MG63 (cell line): ENCODE data around the gene ZBTB17. TPM values are rescaled to one million over a fixed set of nuclear protein-coding genes. Genes with fewer than 3 reads are reported as not detected.
"Not testable (repeated sequence)": the region's sequence is repeated elsewhere in the genome, so short reads cannot be mapped to it uniquely, and the experiment has no call there.

ENCODE experiments used
- DNase-seq: peaks from one replicate; pipeline ENCODE4 v3.0.0-alpha.2; 2020
- H3K27me3 ChIP-seq: fragments of 250-450 bp; sonication (Bioruptor Pico); 2 replicates; pipeline ENCODE4 v1.5.1; 2020; ENCODE audit warnings: mild to moderate bottlenecking, moderate library complexity
- H3K36me3 ChIP-seq: fragments of 250-450 bp; sonication (Bioruptor Pico); 2 replicates; pipeline ENCODE4 v1.5.1; 2020; ENCODE audit warnings: mild to moderate bottlenecking, moderate library complexity
- H3K4me3 ChIP-seq: fragments of 250-450 bp; sonication (Bioruptor Pico); 2 replicates; pipeline ENCODE4 v1.5.1; 2020; ENCODE audit warnings: mild to moderate bottlenecking, moderate library complexity
- H3K9me3 ChIP-seq: fragments of 250-450 bp; sonication (Bioruptor Pico); 2 replicates; pipeline ENCODE4 v1.5.1; 2020; ENCODE audit warnings: mild to moderate bottlenecking, moderate library complexity
- total RNA-seq: library from RNA; depleted of rRNA; stranded (reverse); fragments of >200 nt; shearing (Covaris generic); gene quantifications from 2 replicates; pipeline ENCODE4 v1.2.3, GENCODE V29; 2014; ENCODE audit warnings: low replicate concordance

Gene ZBTB17
- total RNA-seq, 1 experiment from 2014 or later = 29.1 TPM

- Histone ChIP-seq H3K9me3 (no peaks in the 10 kb centered on the region), H3K36me3 (no peaks in the 10 kb centered on the region), H3K27me3 (no peaks in the 10 kb centered on the region), H3K4me3 (no peak overlapping the region)
- DNase-seq = peak; percentile 18
Measured at GRCh38 chr1:16014509-16015482, 38.9 kb upstream of the ZBTB17 start.

- no peaks in the 10 kb centered on the region for H3K27me3 ChIP-seq
- no peak for DNase-seq
- no peaks in the 10 kb centered on the region for H3K36me3 ChIP-seq
- H3K4me3 ChIP-seq = no peak overlapping the region
- no peaks in the 10 kb centered on the region for H3K9me3 ChIP-seq
Measured at GRCh38 chr1:16013908-16014258, 38.0 kb upstream of the ZBTB17 start.

DNA sequence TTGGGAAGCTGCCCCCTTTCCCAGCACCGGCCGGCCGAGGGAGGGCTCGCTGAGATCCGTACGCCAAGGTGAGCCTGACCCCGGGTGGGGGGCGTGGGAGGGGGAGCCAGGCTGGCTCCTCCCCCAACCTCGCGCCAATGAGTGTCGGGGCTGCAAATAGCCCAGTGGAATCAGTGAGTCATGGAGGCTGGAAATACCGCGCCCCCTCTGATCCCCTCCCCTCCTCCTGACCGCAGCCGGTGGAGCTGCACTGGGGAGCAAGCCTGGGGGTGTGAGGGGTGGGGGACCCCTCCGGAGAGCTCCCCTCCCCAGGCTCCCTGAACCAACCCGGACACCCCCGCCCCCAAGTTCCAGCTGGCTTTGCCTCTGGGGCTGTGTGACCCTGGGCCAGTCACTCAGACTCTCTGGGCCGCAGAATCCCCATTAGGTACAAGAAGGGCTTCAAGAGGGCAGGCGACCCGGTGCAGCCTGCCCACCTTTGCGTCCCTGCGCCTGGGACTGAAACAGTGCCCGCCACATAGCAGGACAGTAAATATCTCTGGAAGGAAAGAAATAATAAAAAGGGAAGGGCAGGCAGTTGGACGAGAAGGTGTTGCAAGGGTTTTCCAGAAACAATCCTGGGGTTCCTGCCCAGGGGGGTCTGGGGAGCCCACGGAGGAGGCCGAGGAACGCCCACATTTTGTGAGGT lies 37.5 kb upstream of the ZBTB17 start:
- no peaks in the 10 kb centered on the region for H3K27me3 ChIP-seq
- H3K4me3 ChIP-seq = no peak overlapping the region
- DNase-seq = peak; percentile 34
- H3K9me3 ChIP-seq = no peaks in the 10 kb centered on the region
- no peaks in the 10 kb centered on the region for H3K36me3 ChIP-seq

GRCh38 chr1:16012590-16013219 lies 36.8 kb upstream of the ZBTB17 start:
- Histone ChIP-seq H3K9me3 (no peaks in the 10 kb centered on the region), H3K4me3 (no peak overlapping the region), H3K27me3 (no peaks in the 10 kb centered on the region), H3K36me3 (no peaks in the 10 kb centered on the region)
- DNase-seq = no peak

GRCh38 chr1:16011936-16012589 lies 36.2 kb upstream of the ZBTB17 start:
- Histone ChIP-seq H3K36me3 (no peaks in the 10 kb centered on the region), H3K4me3 (no peak overlapping the region), H3K27me3 (no peaks in the 10 kb centered on the region), H3K9me3 (no peaks in the 10 kb centered on the region)
- DNase-seq = no peak

DNA sequence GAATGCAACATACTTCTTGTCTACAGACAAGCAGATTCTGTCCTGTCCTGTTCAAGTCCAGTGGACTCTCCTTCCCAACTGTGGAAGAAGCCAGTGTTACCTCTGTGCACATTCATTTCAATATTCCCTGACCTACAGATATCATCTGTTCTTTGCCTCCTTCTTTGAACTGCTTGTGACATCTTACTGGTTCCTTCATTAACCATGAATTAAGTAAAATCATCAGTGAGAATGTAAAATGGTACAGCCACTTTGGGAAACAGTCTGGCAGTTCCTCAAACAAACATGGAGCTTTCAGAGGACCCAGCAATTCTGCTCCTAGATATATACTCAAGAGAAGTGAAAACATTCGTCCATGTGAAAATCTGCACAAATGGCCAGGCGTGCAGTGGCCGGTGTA lies 34.9 kb upstream of the ZBTB17 start:
- Histone ChIP-seq H3K4me3 (no peak overlapping the region), H3K27me3 (no peaks in the 10 kb centered on the region), H3K36me3 (no peaks in the 10 kb centered on the region), H3K9me3 (no peaks in the 10 kb centered on the region)
- DNase-seq = no peak

DNA sequence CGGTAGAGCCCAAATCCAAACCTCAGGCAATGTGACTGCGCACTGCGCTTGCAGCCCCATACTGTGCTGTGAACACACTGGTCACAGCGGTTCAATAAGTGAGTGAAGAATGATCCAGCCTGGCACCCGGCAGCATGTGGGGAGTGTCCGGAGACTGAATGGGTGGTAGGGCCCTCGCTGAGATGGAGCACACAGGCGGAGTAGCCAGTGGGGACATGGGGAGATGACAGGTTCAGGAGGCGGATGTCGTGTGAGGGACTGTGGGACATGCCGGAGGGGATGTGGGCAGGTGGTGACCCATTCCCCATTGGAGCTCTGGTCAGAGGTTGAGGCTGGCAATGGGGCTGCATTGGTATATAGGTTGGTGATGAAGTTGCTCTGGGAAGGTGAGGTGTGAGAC lies 33.8 kb upstream of the ZBTB17 start:
- H3K4me3 ChIP-seq = no peak overlapping the region
- no peaks in the 10 kb centered on the region for H3K27me3 ChIP-seq
- no peak for DNase-seq
- no peaks in the 10 kb centered on the region for H3K36me3 ChIP-seq
- H3K9me3 ChIP-seq = no peaks in the 10 kb centered on the region

DNA sequence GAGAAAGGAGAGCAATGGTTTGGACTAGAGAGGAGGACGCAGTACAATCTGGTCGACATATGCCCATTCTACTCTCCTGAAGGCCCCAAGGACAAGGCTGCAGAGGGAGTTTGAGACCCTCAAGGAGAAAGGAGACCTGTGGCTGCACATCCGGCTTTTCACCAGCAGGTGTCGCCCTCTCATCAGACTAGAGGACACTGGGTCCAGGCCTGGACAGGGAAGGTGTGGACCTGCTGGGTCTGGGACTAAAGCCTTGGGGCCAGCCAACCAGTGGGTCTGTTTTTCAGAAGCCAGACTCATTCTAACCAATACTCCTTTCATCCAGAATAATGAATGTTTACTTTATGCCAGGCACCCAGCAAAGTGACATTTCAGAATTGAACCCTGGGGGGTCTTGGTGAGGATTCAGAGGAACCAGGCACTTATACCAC lies 33.1 kb upstream of the ZBTB17 start:
- H3K4me3 ChIP-seq = no peak overlapping the region
- DNase-seq = peak; percentile 58

GRCh38 chr1:16007671-16008341 lies 31.9 kb upstream of the ZBTB17 start:
- no peak for DNase-seq
- no peaks in the 10 kb centered on the region for H3K36me3 ChIP-seq
- no peak overlapping the region for H3K4me3 ChIP-seq
- no peaks in the 10 kb centered on the region for H3K27me3 ChIP-seq
- H3K9me3 ChIP-seq = no peaks in the 10 kb centered on the region

More for the DNA sequence above, 33.1 kb upstream of the ZBTB17 start:
- no peaks in the 10 kb centered on the region for H3K36me3 ChIP-seq
- H3K9me3 ChIP-seq = no peaks in the 10 kb centered on the region
- no peaks in the 10 kb centered on the region for H3K27me3 ChIP-seq

- no peak for DNase-seq
- no peaks in the 10 kb centered on the region for H3K27me3 ChIP-seq
- H3K9me3 ChIP-seq = no peaks in the 10 kb centered on the region
- no peaks in the 10 kb centered on the region for H3K36me3 ChIP-seq
- no peak overlapping the region for H3K4me3 ChIP-seq
Measured at GRCh38 chr1:16006552-16007485, 30.9 kb upstream of the ZBTB17 start.

- H3K9me3 ChIP-seq = no peaks in the 10 kb centered on the region
- DNase-seq = no peak
- no peaks in the 10 kb centered on the region for H3K27me3 ChIP-seq
- no peak overlapping the region for H3K4me3 ChIP-seq
- no peaks in the 10 kb centered on the region for H3K36me3 ChIP-seq
Measured at GRCh38 chr1:16006010-16006409, 30.1 kb upstream of the ZBTB17 start.

GRCh38 chr1:16005597-16005996 lies 29.7 kb upstream of the ZBTB17 start:
- no peak for DNase-seq
- H3K36me3 ChIP-seq = no peaks in the 10 kb centered on the region
- H3K9me3 ChIP-seq = no peaks in the 10 kb centered on the region
- H3K27me3 ChIP-seq = no peaks in the 10 kb centered on the region
- H3K4me3 ChIP-seq = no peak overlapping the region

DNA sequence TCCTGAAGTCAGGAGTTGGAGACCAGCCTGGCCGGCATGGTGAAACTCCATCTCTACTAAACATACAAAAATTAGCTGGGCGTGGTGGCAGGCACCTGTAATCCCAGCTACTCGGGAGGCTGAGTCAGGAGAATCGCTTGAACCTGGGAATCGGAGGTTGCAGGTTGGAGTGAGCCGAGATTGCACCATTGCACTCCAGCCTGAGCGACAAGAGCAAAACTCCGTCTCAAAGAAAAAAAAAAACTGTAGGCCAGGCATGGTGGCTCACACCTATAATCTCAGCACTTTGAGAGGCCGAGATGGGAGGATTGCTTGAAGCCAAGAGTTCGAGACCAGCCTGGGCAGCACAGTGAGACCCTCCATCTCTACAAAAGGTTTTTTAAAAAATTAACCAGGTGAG lies 25.4 kb upstream of the ZBTB17 start:
- not testable (repeated sequence) for H3K36me3 ChIP-seq, DNase-seq, H3K27me3 ChIP-seq, H3K9me3 ChIP-seq, H3K4me3 ChIP-seq

DNA sequence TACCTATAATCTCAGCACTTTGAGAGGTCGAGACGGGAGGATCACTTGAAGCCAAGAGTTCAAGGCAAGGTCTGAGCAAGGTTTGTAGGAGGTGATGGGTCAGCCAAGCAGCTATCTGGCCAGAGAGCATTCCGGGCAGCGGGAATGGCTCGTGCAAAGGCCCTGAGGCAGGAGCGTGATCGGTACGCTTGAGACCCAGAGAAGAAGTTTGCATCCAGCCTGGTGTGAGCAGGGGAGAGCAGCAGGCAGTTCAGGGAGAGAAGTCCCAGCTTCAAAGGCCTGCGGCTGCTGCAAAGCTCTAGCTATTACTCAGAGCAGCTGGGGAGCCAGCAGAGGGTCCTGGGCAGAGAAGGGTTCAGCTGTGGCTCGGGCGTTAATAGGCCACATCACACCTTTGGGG lies 23.0 kb upstream of the ZBTB17 start:
- Histone ChIP-seq H3K27me3 (no peaks in the 10 kb centered on the region), H3K36me3 (no peaks in the 10 kb centered on the region), H3K9me3 (no peaks in the 10 kb centered on the region), H3K4me3 (no peak overlapping the region)
- DNase-seq = no peak

DNA sequence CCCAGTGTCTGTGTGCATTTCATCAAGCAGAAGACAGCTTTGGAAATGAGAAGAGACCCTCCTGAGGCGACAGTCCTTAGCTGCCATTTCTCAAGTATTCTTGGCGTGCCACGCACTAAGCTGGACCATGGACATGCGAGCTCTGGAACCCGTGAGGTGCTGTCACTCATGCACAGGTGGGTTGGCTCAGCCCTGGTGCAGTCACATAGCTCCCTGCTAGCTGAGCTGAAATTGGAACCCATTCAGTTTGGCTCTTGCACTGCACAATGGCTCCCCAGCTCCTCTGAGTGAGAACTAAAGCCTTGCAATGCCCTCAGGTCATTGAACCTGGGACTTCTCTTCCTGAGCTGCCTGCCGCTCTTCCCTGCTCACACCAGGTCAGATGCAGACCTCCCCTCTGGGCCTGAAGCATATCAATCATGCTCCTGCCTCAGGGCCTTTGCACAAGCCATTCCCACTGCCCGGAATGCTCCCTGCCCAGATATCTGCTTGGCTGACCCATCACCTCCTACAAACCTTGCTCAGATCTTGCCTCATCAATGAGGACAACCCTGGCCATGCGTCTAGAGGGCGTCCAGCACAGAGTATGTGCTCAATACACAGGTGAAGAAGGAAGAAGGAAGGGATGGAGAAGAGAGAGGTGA lies 21.9 kb upstream of the ZBTB17 start:
- Histone ChIP-seq H3K36me3 (no peaks in the 10 kb centered on the region), H3K27me3 (no peaks in the 10 kb centered on the region), H3K4me3 (no peak overlapping the region), H3K9me3 (no peaks in the 10 kb centered on the region)
- DNase-seq = no peak
